Suppressor macrophage (primary cell): ENCODE results near the gene MRAP.

Experiments used
- DNase-seq, 4 experiments: peaks; one replicate each; pipeline ENCODE4 v3.0.0-alpha.2; 2020 to 2022

The MRAP gene

DNA sequence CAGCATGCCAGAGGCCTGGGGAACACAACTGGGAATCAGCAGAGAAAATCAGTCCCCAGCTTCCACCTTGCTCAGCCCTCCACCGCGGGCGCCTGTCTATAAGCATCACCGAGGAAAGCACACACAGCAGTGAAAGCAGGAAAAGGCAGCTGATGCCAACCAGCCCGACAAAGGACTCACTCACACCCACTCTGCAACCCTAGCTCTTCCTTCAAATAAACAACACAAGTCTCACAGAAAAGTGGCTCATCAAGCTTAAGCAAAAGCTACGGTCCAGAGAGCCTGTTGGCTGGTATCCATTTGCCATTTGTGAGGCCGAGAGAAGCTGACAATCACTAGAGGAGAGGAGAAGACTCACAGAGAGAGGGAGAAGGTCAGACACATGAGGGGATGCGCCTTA, 27.1 kb downstream of the MRAP start:
- no peak for DNase-seq

DNA sequence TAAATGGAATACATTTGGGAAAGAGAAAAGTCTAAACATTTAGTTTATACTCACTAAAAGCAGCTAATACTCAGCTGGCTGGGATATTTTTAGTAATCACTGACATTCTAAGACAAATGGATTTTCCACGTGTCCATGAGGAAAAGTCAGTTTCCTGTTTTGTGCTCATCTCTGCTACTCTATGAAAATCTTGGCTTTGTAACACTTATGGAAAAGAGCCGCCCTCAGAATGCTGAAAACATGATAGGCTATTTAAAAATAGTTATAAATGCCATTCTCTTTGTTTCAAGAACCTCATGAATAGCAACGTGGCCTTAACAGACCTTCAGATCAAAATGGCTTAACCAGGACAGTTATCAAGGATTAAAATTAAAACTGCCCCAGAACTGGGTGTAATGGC, 29.9 kb downstream of the MRAP start:
- no peak for DNase-seq

DNA sequence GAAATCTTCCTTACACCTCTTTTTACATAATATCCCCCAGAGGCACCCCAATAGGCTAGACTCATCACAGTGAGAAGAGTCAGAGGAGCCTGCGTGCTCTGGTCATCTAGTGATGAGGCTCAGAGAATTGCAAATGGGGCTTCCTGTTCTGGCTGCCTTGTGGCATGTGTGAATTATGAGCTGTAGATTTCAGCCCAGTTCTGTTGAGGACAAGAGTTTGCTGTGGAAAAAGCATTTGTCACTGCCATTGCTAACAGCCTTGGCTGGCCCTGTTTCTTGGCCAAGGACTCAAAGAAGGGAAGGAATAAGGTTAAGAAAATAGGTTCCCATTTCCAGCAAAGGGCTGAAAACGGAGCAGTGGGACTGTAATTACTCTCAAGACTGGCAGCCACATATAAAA, 30.7 kb downstream of the MRAP start:
- no peak for DNase-seq

- DNase-seq = no peak
Observed at GRCh38 chr21:32329776-32330175, 31.1 kb downstream of the MRAP start.

GRCh38 chr21:32330784-32331311, 32.2 kb downstream of the MRAP start:
- DNase-seq = no peak

GRCh38 chr21:32331444-32332305, 33.0 kb downstream of the MRAP start:
- no peak for DNase-seq

DNA sequence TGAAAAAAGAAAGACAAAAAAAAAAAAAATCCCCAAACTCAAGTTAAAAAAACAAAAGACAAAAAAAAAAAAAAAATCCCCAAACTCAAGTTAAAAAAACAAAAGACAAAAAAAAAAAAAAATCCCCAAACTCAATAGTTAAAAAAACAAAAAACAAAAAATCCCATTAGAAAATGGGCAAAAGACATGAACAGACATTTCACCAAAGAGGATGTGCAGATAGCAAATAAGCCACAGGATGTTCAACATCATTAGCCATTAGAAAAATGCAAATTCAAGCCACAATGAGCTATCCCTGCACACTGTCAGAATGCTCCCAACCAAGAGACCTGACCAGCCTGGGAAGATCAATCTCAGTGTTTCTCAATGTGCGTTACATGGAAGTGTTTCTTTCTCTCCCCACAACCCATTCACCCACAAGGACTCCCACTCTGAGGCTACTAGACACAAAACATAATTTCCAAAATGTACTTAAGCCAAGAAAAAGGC, 33.9 kb downstream of the MRAP start:
- DNase-seq = no peak

DNA sequence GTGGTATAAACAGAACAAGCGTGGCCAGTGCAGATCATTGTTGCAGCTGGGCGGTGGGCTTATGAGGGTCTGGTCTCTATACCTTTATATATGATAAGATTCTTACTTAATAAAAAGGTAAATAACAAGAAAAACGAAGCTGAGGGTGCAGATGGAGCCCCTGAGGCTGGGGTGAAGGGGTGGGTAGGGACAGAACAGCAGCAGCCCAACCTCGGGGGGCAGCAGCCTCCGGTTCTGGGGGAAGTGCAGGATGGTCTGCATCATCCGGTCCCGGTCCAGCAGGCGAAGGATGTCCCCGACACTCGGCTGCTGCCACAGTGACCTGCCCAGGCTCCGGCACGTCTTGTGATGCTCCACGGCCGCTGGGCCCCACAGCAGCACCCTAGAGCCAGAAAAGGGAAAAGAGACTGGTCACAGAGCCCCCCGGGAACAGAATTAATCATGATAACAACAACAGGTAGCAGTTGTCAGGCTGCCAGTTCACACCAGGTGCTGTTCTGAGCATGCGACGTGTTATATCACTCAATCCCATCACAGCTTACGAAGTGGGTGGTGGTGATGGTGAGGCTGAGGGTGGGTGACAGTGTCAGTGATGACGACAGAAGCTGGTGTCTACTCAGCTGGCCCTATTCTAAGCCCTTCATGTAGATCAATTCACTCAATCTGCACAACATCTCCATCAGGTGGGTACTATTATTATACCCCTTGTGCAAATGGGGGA, 35.5 kb downstream of the MRAP start:
- no peak for DNase-seq

GRCh38 chr21:32334980-32335531, 36.4 kb downstream of the MRAP start:
- no peak for DNase-seq

- DNase-seq = no peak
Observed at GRCh38 chr21:32335601-32336575, 37.2 kb downstream of the MRAP start.

DNA sequence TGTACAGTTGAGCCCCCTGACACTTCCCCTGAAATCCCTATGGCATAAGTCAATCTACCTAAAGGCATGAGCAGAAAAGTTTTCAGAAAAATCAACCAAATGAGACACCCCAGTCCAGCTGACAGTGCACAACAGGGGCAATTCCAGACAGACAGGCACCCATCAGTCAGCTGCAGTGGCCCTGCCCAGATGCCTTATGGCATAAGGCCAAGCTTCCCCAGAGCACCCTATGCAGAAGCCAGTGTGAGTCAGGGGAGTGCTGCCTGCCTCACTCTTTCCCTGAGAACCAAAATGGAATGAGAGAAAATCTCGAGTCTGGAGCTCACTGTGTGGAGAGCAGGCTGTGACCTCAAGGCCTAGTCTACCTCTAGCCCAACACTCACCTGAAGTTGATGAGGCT, 38.1 kb downstream of the MRAP start:
- no peak for DNase-seq

GRCh38 chr21:32337206-32337605, 38.6 kb downstream of the MRAP start:
- no peak for DNase-seq

- DNase-seq = no peak
Observed at GRCh38 chr21:32338209-32338921, 39.7 kb downstream of the MRAP start.

GRCh38 chr21:32340863-32341848, 42.5 kb downstream of the MRAP start:
- DNase-seq = no peak

- DNase-seq = no peak
Observed at GRCh38 chr21:32346951-32347350, 48.3 kb downstream of the MRAP start.

DNA sequence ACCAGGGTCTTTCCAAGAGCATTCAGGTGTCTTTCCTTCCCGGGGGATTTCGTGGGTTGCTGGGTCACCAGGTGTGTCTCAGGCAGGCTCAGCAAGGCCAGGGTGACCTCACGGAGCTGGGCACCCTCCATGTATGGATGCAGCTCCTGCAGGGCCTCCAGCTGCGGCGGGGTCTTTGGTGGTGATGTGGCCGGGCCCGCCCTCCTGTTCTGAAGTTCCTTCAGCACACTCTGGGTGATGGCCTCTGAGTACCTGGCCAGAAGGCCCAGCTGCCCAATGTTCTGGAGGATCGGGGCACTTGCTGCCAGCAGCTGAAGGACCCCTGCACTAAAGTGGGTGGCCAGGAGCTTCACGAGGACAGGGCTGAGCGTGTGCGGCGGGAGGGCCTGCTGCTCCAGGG, 48.7 kb downstream of the MRAP start:
- no peak for DNase-seq

- DNase-seq = no peak
Observed at GRCh38 chr21:32347977-32348376, 49.3 kb downstream of the MRAP start.

GRCh38 chr21:32348604-32349332, 50.1 kb downstream of the MRAP start:
- DNase-seq = no peak

GRCh38 chr21:32349333-32349944, 50.8 kb downstream of the MRAP start:
- DNase-seq = no peak
